HG03565 (cell line): ENCODE results near the gene SHISA3.
"Not testable (repeated sequence)": the region's sequence is repeated elsewhere in the genome, so short reads cannot be mapped to it uniquely, and the experiment has no call there.

Source experiments
- ATAC-seq: cut with Tn5 transposase; IDR thresholded peaks from one replicate; pipeline ENCODE4 v1.9.1; 2021; ENCODE audit warnings: mild to moderate bottlenecking, moderate library complexity; ENCODE audit not compliant: unreplicated experiment

The SHISA3 gene

DNA sequence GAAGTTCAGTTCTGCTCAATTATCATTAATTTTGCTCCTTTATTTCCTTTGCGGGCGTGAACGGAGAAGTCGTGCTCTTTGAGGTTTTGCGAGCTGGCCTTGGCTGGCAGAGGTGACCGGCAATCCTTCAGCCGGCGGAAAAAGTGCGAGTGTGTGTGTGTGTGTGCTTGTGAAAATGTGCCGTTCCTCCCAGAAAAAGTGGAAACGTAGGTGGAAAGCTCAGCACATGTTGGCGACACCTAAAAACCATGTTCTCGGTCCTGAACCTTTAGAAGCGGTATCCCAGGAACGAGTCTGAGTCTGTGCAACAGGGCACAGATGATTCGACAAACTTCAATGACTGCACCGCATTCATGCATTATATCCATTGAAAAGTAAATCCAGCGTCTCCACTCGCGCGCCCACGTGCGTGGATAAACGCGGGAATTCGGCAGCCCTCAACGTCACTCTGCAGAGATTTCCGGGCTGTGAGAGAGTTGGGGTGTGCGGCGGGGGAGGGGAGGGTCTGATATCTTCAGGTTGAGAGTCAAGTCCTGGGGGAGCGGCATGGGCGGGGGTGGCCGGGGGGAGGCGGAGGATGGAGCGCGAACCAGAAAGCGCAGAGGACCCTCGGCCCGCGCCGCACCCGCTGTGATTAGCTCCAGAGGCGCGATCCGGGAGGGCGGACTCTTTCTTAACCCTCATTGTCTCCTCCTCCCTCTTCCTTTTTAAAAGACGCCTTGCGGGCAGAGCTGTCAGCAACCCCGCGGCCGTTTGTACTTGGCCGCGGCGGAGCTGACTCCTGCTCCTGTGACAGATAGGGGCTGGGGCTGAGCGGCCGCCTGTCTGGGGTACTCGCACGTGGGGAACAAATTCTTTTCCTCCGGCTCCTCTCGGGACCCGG, at the start of gene SHISA3:
Gene SHISA3, plus strand, starts transcription at position 737 of the 883 bp plus-strand sequence. CDS start 569 bp downstream, outside the sequence.
- ATAC-seq = peak; percentile 26

DNA sequence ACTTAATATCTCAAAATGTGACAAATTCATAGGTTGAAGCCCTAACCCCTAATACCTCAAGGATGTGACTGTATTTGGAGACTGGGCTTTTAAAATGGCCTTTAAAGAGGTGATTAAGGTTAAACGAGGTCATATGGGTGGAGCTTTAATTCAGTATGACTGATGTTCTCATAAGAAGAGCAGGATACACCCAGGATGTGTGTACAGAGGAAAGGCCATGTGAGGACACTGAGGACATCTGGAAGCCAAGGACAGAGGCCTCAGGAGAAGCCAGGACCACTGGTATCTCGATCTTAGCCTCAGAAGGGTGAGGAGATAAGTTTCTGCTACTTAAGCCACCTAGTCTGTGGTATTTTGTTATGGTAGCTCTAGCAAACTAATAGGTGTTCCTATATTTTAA, 49.0 kb upstream of the SHISA3 start:
- ATAC-seq = no peak

DNA sequence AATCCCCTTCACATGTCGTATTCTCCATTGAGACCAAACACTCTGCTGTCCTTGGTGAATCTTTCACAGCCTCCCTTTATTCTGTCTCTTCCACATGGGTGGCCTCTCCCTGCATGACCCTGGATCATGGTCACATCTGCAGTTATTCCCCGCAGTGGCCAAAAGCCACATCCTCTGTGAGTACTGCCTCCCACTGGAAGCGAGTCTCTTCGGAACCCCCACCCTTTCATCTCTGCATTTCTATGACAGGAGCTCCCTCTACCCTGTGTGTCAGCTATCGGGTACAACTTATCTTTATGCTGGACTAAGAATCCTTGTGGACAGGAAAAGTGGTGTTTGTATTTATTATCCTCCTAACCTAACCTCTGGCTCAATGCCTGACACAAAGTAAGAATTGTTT, 48.6 kb upstream of the SHISA3 start:
- ATAC-seq = no peak

- peak; percentile 64 for ATAC-seq
Measured at GRCh38 chr4:42350611-42351182, 46.6 kb upstream of the SHISA3 start.

DNA sequence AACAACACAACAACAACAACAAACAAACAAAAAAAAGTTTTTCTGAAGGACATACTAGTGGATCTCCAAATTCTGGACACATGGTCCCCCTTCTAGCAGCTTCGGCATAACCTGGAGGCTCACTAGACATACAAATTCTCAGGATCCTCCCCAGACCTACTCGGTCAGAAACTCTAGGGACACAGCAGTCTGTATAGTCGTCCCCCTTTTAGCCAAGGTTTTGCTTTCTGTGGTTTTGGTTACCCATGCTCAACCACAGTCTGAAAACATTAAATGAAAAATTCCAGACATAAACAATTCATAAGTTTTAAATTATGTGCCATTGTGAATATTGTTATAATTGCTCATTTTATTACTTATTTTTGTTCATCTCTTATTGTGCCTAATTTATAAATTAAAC, 45.2 kb upstream of the SHISA3 start:
- no peak for ATAC-seq

DNA sequence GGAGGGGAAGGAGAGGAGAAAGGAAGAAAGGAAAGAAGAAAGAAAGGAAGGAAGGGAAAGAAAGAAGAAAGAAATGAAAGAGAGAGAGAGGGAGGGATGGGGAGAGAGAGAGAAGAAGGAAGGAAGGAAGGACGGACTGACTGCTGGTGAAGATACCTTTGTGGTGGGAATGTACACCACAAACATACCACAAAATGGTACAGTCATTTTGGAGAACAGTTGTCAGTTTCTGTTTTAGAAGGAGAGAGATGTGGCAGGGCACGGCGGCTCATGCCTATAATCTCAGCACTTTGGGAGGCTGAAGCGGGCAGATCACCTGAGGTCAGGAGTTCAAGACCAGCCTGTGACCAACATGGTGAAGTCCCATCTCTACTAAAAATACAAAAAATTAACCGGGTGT, 40.0 kb upstream of the SHISA3 start:
- no peak for ATAC-seq

GRCh38 chr4:42359711-42360110, 37.6 kb upstream of the SHISA3 start:
- no peak for ATAC-seq

DNA sequence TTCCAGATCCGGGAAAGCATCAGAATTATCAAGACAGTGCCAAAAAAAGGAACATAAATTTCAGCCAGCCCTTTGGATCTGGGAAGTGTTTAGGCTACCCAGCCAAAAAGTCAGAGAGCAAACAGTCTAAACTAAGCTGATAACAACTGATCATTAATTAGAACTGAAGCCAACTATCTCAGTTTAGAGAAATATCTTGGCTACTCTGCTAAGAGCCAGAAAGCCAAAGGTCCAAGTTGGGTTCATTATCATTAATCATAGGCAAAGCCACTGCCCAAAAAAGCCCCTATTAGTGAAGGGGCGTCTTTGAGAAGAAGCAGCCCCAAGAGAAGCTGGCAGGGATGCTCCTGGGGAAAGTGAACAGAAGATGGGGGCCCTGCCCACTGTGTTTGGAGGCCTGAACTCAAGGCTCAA, 37.0 kb upstream of the SHISA3 start:
- ATAC-seq = no peak

DNA sequence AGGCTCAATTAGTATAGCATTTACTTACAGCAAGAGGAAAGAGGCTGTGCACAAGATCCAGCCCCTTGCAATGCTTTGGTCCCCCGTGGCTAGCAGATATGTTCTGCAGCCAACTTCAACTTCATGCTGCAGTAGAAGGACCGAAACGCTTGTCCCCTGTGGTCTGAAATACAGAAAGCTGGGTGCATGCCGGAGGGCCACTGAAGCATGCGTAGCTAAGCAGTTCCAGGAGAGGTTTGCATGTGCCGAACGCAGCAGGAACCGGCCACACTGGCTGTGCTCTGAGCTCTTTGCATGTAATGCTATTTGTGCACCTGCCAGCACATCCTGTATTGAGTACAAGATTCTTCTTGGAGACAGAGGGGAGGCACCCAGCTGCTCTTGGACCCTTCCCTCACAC, 35.8 kb upstream of the SHISA3 start:
- no peak for ATAC-seq

DNA sequence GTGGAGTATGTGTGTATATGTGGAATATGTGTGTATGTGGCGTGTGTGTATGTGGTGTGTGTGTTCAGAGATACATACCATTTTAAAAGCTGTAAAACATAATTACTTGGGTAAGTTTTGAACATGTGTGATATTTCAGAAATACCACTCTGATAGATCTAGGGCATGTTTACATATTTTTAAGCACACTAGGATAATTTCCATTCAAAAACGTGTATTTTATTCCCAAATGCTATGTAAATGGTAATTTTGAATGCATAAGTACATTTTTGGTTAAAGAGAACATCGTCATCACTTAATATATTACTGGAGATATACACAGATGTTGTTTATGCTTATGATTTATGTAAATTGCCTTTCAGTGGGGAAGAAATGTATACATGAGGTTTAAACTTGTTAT, 34.7 kb upstream of the SHISA3 start:
- no peak for ATAC-seq

DNA sequence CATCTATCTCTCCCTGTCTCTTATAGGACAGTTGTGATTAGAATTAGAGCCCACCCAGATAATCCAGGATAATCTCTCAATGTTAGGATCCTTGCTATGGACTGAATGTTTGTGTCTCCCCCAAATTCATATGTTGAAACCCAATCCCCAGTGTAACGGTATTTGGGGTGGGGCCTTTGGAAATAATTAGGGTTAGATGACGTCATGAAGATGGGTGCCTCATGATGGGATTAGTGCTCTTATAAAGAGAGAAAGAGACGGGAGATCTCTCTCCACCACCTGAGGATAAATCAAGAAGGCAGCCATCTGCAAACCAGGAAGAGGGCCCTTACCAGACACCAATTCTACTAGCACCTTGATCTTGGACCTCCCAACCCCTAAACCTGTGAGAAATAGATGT, 33.7 kb upstream of the SHISA3 start:
- ATAC-seq = no peak

GRCh38 chr4:42364266-42365053, 32.8 kb upstream of the SHISA3 start:
- no peak for ATAC-seq

GRCh38 chr4:42366959-42367358, 30.3 kb upstream of the SHISA3 start:
- no peak for ATAC-seq

GRCh38 chr4:42369489-42369888, 27.8 kb upstream of the SHISA3 start:
- ATAC-seq = no peak

DNA sequence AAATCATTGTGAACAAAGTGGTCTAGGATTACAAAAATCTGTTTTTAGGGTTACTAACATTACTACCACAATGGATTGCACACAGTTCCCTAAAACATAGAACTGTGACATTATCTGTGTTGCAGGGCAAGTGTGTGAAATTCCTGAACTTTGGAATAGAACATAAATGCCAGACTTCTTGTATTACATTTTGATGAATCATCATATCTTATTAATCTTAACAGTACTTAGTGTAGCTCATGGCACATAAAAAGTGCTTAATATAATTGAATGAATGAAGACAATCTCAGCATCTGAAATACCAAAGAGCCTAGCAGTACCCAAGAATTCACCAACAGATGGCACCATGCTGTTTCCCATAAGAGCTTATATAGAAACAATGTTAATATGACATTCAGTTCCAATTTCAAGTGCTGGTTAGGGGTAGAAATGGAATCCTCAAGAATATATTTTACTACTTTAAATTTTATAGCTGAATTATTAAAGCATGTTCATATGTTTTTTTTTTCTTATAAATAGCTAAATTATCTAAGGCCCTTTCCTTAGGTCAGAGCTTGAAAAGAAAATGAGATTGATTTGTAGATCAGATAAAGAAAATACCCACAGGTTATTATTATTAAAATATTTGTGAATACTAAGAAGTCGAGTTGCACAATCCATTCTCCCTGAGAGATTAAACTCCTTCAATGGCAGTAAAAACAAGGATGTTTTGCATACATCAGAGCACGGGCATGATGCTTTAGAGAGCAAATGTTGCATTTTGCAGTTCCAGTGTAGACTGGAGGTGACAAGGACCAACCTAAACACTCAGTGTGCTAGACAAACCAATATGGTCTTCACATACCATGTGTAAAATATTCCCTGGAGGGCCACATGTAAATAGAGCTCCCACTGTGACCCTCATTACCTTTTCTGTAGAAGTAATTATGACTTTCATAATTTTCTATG, 25.7 kb upstream of the SHISA3 start:
- ATAC-seq = peak; percentile 46

DNA sequence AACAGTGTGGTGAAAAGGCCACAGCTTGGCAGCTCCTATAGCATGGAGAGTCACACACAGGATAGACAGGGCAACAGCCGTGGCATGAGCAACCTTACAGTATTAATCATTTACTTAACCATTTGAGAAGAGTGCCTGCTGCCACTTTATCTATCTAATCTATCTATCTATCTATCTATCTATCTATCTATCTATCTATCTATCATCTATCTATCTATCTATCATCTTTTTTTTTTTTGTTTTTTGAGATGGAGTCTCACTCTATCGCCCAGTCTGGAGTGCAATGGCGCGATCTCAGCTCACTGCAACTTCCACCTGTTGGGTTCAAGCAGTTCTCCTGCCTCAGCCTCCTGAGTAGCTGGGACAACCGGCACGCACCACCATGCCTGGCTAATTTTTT, 25.0 kb upstream of the SHISA3 start:
- ATAC-seq = not testable (repeated sequence)

DNA sequence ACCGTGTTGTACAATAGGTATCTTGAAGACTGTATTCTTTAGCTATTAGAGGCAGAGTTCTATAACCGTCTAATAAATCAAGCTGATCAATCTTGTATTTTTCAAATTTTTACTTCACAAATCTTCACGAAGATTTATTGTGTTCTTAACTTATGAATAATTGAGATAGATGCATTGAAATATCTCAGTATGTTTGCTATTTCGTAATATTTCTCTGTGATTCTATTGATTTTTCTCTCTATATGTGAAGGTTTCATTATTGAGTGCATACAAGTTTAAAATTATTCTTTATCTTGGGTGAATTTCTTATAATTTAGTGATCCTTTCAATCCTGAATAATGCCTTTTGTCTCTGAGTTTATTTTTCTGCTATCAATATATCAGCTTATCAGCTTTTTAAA, 19.8 kb upstream of the SHISA3 start:
- ATAC-seq = no peak

GRCh38 chr4:42381666-42382065, 15.6 kb upstream of the SHISA3 start:
- ATAC-seq = no peak

DNA sequence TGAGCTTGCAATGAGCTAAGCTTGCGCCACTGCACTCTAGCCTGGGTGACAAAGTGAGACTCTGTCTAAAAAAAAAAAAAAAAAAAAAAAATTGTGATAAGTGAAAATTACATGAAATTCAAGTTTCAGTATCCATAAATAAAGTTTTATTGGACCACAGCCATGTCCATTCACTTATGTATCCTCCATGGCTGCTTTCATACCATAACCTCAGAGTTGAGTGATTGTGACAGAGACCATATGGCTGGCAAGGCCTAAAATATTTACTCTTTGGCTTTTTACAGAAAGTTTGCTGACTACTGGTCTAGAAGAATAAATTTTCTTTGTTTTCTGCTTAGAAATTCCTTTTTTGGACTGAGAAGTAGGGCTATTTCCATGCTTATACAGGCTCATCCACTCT, 11.8 kb upstream of the SHISA3 start:
- ATAC-seq = no peak

DNA sequence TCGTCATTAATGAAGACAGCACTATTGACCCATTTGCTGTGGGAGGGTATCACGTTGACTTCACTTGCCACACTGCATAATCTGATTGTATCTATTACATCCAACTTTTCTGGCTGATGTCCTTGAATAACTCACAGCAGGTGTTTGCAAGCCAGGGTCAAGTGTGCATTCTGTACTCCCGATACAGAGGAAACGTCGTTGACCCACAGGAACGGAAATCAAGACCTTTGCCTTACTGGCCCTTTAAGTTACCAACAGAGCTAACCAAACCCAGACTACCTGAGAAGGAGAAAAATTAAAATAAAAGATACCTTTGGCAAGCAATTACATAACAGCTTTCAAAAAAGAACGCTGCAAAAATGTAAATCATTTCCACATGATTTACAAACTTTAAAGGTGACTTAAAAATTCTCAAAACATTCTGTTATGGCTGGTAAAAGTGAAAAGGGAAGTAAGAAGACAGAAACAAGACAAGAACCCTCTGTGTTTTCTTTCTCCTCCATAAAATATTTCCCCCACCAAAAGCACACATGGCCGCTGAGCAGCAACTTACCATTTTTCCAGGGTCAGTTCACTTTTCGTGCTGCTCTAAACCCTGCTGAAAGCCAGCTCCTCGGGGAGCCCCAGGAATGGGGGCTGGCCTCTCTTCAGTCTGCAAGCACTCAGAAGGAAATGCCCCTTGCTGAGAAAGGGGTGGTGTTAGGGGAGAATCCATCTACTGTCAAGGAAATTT, 6.5 kb upstream of the SHISA3 start:
- no peak for ATAC-seq
